GM19452 (cell line): ENCODE data around the gene INPP5K.
"Not testable (repeated sequence)": the region's sequence is repeated elsewhere in the genome, so short reads cannot be mapped to it uniquely, and the experiment has no call there.

ENCODE experiments used
- ATAC-seq: cut with Tn5 transposase; IDR thresholded peaks from one replicate; pipeline ENCODE4 v1.9.1; 2021; ENCODE audit not compliant: unreplicated experiment

Gene INPP5K

GRCh38 chr17:1508709-1509108 lies 7.7 kb downstream of the INPP5K start:
- ATAC-seq = not testable (repeated sequence)

GRCh38 chr17:1506649-1507267 lies 9.7 kb downstream of the INPP5K start:
- no peak for ATAC-seq

DNA sequence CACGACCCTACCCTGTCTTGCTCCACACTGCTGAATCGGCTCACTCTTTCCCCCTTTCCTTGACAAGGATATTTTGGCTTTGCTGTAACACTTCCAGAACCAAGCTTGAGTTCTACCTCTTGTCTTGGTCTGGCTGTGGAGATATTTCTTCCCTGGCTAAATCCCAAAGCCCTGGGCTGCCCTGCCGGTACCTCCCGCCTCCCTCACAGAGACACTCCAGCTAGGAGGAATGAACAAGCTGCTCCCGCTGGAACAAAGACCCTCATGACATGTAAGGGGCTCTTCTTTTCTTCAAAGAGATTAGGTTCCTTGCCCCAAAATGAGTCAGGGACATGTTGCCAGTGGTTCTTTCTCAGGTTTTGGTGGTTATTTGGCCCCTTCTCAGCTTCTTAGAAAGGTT lies 10.8 kb downstream of the INPP5K start:
- no peak for ATAC-seq

DNA sequence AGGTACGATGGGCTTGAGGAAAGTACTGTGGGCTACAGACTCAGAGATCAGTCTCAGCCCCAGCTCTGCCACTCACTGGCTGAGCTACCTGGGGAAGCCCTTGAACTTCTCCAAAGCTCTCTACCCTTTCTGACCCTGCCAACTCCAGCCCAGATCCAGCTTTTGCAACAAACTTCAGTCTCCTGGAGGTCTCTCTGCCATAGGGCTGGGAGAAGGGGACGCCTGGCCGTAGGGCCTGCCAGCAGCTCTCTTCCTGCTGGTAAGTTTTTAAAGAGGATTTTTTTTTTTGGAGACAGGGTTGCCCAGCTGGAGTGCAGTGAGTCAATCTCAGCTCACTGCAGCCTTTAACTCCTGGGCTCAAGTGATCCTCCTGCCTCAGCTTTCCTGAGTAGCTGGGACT lies 11.5 kb downstream of the INPP5K start:
- ATAC-seq = no peak

GRCh38 chr17:1503699-1504098 lies 12.7 kb downstream of the INPP5K start:
- no peak for ATAC-seq

DNA sequence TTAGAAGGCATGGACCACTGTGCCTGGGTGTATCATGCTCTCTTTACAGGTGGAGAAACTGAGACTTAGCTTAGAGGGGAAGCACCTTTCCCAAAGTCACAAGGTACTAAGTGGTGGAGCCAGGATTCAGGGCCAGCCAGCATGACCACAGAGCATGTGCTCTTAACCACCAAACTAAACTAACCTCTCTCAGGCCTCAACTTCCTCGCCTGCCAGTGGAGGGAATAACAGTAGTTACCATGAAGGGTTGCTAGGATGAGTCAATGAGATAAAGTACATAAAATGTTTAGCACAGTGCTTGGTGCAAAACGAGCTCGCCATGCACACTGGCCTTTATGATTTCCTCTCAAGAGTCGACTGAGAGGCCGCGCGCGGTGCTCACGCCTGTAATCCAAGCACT lies 17.5 kb downstream of the INPP5K start:
- ATAC-seq = no peak

- no peak for ATAC-seq
These were observed 18.2 kb downstream of the INPP5K start for GRCh38 chr17:1498233-1498632.

- no peak for ATAC-seq
These were observed 18.6 kb downstream of the INPP5K start for GRCh38 chr17:1497831-1498230.

GRCh38 chr17:1496869-1497268 lies 19.5 kb downstream of the INPP5K start:
- no peak for ATAC-seq

DNA sequence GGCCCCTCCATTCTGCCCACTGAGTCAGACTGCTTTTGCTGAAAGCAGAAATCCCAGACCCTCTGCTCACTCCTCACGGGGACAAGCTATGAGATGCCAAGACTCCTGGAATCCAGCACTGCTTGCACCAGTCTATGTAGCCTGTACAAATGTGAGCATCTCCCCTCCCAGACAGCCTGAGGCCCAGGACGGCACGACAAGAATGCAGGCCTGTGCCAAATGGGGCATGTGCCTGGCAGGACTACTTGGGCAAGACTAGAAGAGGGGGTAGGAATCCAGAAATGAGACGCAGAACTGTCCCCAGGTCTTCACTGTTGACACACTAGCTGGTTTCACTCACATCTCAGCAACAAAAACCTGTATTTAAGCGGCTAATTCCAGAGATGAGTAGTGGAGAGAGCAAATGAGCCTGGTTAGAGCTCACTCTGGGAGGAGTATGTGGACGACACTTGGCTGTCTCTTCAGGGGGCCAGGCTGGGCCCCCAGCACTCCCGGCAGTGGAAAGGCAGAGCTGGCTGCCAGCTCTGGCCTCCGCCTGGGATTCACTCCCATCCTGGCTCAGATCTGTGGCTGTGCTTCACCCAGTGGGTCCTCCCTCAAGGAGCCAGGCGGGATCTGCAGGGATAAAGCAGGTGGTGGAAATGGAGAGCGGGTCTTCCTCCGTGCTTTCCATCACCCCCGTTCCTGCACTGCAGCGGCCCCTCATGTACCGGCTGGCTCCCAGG lies 21.0 kb downstream of the INPP5K start:
- no peak for ATAC-seq

DNA sequence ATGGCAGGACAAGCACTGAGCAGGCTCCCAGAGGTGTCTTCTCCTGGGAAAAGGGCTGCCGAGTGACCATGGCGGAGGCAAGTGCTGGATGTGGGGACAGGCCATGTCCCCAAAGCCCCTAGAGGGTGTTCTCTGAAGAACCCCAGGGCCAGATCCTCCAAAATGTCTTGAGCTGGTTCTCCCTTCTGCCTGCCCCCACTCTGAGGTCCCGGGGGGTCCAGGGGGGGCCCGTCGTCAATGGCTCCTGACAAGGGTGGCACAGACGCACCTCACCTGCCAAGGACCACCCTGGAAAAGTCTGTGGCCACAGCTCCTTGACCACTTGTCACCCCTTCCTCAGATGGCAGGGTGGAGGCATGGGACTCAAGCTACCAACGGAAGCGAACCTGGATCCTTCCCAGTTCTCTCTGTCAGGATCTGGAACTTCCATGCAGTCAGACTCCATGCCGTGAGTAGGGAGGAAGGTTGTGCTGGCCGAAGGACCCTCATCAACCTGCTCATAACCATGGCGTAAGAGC lies 21.6 kb downstream of the INPP5K start:
- no peak for ATAC-seq

GRCh38 chr17:1494203-1494602 lies 22.2 kb downstream of the INPP5K start:
- ATAC-seq = no peak

DNA sequence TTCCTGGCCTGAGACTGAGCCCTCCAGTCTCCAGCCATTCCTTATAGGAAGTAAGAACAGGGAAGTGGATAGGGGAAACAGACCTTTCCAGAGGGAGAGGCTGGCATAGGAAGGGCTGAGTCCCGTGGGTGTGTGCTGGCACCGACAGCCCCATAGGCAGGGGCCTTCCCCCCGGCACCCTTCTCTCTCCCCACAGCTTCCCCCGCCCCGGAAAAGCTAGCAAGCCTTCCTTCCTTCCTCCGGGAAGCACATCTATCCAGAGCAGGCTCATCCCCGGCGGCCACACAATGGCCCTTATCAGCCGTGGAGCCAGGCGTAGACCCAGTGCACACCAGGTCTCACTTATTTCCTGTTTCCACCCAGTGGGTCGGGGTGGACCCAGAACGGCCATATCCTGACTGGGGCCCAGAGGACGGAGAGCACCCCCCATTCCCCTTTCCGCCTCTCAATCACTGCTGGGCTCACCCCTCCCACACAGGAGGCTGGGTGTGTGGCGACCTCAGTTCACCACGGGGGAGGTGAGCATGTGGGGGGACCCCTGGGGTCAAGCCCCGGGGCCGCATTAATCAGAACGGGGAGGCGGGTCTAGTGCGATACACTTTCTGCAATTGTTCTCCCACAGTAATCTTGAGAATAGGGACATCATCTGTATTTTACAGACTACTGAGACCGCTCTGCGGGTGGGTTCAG lies 23.0 kb downstream of the INPP5K start:
- ATAC-seq = no peak

DNA sequence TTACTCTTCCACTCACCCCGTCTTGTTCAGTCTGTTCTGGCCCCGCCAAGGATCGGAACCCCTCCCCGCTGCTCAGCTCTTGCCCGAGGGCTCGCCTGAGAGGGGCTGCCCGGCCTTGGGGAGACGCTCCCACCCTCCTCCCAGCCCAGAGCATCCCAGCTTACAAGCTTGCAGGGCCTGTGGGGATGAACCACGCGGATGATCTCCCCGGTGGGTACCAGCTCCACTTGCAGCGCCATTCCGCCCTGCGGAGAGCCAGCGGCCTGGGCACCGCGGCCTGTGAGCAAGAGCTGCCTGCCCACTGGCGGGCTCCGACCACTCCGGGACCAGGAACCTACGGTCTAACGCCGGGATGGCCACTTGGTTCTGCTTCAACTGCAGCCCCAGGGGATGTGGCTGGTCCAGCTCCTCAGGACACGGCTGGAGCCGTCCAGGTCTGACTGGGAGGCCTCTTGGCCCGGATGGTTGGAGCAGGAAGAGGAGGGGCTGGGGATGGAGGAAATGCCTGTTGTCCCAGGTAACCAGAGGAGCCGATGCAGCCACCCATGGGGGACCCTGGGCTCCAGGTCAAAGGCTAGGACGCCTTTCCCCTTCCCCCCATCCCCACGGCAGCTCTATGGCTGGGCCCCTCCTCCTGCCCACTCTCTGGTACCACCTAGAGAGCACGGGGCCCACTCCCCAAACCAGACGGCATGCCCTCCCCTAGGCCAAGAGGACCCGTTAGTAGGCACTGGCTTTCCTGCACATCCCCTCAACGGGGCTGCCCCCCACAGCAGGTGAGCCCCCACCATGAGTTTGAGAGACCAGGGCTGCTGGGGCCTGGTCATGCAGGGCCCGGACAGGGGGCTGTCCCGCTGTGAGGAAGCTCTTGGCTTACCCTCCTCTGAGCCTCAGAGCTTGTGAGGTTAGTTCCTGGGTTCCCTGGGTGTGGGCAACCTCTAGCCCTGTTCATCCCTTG lies 23.9 kb downstream of the INPP5K start, which contains the start of gene MYO1C:
TSS of gene MYO1C (minus strand) at position 438 of the 958 bp plus-strand sequence. CDS start at position 239, 199 bp downstream.
- ATAC-seq = no peak

- ATAC-seq = no peak
These were observed 24.8 kb downstream of the INPP5K start for GRCh38 chr17:1491443-1492248.

DNA sequence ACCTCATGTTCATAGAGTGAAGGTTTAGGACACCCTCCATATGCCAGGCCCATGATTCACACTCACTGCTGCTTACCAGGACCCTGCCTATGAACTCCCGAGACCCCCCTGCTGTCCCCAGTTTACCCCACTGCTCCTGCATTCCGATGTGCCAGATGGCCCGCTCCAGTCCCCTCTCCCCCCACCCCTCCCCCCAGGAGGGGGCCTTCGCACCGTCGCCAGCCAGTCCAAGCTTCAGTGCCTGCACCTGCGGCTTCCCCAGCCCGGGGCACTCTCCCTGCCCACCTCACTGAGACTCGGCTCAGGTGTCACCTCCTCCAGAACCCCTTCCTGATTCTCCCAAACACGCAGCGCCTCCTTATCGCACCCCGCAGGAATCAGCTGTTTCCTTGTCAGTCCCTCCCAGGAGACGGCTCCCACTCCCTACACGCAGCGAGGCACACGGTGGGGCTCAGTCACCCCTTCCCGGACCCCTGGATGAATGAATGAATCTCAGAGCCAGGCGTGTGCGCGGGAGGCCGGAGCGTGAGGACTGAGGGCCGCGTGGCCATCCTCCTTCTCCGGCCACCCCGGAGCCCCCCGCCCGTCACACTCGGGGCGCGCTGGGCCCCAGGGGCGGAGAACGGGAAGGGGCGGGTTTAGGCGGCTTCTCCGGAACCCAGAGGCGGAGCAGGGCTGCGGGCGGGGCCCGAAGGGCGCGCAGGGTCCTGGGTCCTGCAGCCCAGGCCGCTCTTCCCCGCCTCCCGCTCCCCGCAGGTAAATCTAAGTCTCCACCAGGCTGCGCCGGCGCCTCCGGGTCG lies 25.6 kb downstream of the INPP5K start:
- ATAC-seq = no peak

GRCh38 chr17:1488826-1489270 lies 27.6 kb downstream of the INPP5K start:
- ATAC-seq = no peak

DNA sequence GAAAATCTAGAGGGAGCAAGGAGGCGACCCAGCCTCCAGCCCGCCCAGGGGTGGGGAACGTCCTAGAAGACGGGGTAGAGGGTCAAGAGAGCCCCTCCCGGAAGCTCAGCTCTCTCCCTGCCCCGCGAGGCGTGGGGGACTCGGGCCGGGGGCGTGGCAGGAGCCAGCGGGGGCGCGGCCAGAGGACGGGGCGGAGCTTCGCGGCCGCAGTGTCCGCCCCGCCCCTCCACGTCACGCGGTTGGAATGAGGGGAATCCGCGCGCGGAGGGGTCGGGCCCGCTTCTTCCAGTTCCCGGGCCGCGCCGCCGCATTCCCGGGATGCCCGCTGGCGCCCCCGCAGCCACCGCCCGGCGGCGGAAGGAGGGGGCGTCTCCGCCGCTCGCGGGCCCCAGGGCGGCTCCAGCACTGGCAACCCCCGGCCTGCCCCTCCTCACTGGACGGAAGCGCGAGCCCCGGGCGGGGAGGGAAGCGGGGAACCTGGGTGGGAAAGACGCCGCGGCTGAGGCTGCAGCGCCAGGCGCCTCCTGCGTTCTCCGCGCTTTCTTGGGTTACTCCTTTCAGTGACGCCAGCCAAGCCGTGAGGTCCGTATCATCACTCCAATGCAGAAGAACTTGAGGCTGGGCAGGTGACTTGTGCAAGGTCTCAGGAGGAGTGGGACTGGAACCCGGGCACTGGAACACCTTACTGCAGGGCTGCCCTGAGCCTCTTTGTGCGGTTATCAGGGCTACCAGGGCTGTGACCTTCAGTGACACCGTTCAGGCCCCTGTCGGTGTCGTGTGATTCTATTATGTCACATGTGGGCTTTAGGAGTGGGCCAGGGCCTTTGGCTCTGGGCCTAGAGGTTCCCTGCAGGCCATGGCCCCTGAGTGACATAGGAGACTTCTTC lies 28.2 kb downstream of the INPP5K start:
- ATAC-seq = no peak
